ENCODE results near the gene TUBA3D.
"Not testable (repeated sequence)": the region's sequence is repeated elsewhere in the genome, so short reads cannot be mapped to it uniquely, and the experiment has no call there.

DNA sequence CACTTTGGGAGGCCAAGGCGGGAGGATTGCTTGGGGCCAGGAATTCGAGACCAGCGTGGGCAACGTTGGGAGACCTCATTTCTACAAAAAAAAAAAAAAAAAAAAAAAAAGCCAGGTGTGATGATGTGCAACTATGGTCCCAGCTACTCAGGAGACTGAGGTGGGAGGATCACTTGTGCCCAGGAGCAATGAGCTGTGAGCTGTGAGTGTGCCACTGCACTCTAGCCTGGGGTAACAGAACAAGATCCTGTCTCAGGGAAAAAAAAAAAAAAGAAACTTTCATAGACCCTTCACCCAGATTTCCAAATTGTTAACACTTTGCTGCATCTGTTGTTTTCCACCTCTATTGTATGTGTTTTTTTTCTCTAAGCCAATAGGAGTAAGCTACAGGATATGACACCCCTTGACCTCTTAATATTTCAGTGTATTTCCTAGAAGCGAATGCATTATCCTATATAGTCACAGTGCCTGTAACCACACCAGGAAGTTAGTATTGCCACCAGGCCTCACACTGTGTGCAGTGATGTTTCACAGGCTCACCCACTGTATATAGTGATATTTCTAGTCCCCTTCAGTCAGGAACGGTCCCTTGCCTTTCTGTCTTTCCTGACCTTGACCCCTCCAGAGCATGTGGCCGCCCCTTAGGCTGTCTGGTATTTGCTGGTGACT, 28.3 kb downstream of the TUBA3D start:
- not testable (repeated sequence) for TF ChIP-seq POLR2A (IDR thresholded peaks at IDR 0.05; ENCODE audit: low read length); HDAC2 (IDR thresholded peaks at IDR 0.05)

All from A549 (cell line).